ENCODE measurements around the gene STK10. TPM values are rescaled to one million over a fixed set of nuclear protein-coding genes. Genes with fewer than 3 reads are reported as not detected.
"Not testable (repeated sequence)": the region's sequence is repeated elsewhere in the genome, so short reads cannot be mapped to it uniquely, and the experiment has no call there.

Gene STK10
- total RNA-seq, 1 experiment from 2014 or later = 20.0 TPM

DNA sequence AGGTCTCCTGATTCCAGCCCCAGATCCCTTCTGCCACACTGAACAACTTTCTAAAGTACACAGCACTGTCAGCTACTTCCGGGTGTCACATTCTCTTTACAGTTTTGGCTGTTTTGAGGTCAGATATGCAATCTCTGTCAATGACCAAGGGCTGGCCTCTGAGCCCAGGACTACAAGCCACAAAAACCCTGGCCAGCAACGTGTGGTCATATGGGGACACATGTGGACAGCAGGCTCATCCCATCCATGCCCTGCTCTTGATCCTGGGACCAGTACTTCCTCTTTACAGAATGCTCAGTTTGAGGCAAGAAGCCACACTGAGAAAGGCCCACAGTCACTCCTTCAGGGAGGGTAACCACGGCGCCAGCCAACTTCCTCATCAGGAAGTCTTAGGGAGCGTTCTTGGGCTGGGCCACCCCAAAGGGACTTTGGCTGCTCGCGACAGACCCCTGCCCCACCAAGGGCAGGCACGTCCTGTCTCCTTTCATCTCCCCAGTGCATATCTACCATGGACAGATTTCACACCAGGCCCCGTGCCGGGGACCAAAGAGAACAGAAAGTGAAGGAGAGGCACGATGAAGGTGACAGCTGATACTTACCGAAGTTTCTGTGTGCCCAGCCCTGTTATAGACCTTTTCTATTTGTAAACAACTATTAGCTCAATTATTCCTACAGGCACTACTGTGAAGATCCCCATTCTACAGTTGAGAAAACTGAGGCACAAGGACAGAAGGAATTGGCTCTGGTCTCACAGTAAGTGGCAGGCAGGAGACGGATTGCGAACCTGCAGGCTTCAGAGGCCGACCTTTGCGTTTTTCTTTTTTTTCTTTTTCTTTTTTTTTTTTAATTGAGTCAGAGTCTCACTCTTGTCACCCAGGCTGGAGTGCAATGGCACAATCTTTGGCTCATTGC lies 37.3 kb downstream of the STK10 start:
- DNase-seq (ENCODE audit: low read depth, low spot score) = no peak
- in situ Hi-C loops (cut with HindIII; ENCODE audit: low pct_unique_long_range_greater_than_20kb, low sequenced_read_pairs) = no loop called here

DNA sequence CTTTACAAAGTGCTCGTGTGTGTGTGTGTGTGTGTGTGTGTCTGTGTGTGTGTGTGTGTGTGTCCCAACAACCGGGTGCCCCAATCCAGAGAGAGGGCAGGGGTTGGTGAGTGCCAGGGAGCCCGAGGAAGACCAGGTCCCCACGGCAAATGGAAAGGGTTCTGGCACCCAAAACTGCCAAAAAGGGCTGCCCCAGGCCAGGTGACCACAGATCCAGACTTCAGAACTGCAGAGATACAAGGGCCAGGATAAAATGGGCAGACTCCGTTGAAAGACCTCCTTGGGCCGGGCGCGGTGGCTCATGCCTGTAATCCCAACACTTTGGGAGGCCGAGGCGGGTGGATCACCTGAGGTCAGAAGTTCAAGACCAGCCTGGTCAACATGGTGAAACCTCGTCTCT lies 38.5 kb downstream of the STK10 start:
- in situ Hi-C loops (cut with HindIII; ENCODE audit: low pct_unique_long_range_greater_than_20kb, low sequenced_read_pairs); DNase-seq (ENCODE audit: low read depth, low spot score): not testable (repeated sequence)

DNA sequence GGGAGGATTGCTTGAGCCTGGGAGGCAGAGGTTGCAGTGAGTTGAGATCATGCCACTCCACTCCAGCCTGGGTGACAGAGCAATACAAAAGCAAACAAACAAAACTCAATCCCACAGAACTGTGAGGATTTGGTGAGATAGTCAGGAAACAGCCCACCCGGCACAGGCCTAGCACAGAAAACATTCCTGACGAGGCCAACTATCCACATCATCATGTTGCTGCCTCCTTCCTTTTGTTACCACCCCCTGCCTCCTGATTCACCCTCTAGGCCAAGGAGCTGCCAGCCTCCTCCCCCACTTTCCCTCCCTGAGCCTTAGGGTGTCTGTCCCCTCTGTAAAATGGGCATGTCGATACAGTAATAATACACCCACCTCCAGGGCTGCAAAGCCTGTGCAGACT lies 39.0 kb downstream of the STK10 start:
- no peak for DNase-seq (ENCODE audit: low read depth, low spot score)
- in situ Hi-C loops (cut with HindIII; ENCODE audit: low pct_unique_long_range_greater_than_20kb, low sequenced_read_pairs) = no loop called here

DNA sequence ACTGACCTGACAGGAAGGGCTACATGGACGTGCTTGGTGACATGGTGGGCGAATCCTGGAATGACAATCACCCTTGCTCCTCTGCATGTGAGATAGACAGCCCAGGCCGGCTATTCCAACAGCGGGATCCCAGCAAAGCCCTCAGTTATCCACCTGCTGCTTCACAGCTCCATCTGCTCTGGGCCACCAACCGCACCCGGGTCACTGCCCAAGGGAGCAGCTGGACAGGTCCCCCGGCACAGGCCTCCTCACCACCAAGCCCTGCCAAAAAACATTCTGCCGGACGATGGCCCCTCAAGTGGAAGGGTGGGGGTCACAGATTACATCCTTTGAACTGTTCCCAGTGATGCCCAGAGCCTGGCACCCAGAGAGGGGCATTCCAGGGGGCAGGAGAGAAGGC lies 39.6 kb downstream of the STK10 start:
- in situ Hi-C loops (cut with HindIII; ENCODE audit: low pct_unique_long_range_greater_than_20kb, low sequenced_read_pairs) = no loop called here
- DNase-seq (ENCODE audit: low read depth, low spot score) = no peak

DNA sequence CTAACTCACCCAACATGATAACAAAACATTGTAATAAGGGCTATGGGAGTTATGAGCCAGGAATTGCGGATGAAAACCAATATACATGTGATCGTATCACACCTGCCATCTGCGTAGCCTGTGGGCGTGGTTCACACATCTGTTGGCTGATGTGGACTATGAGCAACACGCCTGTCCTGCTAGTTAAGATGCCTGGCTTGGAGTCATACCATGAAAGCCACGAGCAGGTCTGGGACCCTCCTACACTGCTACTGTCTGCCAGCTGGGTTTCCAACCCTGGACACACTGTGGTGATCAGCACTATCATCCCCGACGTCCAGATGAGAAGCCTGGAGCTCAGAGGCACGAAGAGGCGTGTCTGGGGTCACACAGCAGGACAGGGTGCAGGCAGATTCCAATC lies 40.2 kb downstream of the STK10 start:
- in situ Hi-C loops (cut with HindIII; ENCODE audit: low pct_unique_long_range_greater_than_20kb, low sequenced_read_pairs) = no loop called here
- no peak for DNase-seq (ENCODE audit: low read depth, low spot score)

DNA sequence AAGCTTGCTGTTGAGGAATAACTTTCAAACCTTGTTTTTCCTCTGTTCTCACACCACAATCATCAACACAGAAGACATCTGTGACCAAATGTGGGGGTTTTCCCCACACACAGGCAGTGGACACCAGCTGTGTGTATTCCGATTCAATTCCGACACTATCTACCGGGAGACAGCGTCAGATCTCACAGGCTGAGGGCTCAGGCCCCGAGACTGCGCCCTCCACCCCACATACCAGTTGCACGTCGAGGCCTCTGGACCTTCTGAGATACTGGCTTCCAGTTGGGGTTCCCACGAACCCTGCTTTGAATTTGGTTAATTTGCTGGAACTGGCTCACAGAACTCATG lies 41.3 kb downstream of the STK10 start:
- in situ Hi-C loops (cut with HindIII; ENCODE audit: low pct_unique_long_range_greater_than_20kb, low sequenced_read_pairs) = no loop called here
- no peak for DNase-seq (ENCODE audit: low read depth, low spot score)

DNA sequence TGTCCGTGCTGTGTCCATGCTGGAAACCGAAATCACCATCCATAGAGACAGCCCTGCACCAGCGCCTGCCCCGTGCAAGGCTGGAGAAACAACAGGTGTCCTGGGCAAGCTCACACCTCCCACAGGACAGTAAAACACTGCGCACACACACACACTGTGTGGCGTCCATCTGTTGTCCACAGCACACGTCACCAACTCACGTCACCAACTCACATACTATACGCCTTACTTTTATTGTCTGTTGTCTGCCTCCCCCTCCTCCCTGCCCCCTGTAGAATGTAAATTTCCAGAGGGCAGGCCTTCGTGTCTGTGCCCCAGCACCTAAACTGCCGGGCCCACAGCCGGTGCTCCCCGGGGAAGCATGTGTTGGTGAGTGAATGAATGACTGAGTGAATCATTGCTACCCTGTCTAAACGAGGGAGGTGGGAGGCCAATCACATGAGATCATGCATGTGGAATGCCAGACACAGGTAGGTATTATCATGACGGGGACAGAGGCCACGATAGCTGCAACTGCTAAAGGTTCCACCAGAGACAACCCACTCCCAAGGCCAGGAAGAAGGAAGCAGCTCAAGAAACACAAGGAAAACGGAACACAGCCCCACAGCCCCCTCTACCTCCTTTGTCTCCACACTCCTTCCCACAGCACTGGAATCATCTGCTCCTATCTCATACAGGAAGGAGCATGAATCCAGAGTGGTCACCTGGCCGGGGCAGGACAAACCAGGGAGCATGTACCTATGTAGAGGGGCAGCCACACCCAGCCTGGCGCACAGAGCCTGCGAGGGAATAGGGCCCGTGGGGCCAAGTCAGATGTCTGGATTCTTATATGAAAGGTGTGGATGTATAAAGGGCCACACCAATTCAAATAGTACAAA lies 41.9 kb downstream of the STK10 start:
- no peak for DNase-seq (ENCODE audit: low read depth, low spot score)
- in situ Hi-C loops (cut with HindIII; ENCODE audit: low pct_unique_long_range_greater_than_20kb, low sequenced_read_pairs) = no loop called here

DNA sequence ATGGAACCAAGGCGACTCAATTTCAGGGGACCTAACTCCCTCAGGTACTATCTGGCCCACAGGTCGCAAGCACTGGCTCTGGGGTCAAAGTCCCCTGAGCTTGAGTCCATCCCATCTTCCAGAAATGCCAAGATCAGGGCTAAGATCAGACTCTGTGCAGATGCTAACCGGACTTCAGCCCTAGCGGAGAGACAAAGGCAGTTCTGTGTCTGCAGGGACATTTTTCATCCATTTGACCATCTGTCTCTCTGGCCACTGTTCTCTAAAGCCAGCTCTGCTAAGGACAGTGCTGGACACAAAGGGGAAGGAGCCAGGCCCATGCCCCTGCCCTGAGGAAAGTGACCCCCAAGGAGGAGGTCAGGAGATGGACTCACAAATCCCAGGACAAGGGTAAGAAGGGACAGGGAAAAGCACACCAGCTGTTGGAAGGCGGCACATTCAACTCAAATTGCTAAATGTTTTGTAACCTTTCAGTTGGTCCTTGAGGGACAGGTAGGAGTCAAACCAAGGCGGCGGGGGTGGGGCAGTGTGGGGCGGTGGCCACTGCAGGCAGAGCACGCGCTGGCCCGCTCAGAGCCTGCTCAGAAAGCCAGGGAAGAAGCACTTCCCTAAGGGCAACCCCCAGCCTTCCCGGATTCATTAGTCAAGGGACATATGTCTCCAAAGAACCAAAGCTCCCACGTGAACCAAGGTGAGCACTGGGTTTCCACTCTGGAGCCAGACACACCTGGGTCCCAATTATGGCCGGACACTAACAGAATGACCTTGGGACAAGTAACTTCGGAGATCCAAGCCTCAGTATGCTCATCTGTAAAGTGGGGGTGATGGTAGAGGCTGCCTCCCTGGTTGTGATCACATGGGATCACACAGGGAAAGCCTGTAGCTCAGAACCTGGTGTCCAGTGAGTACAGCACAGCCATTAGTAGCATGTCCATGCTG lies 42.8 kb downstream of the STK10 start:
- no peak for DNase-seq (ENCODE audit: low read depth, low spot score)
- in situ Hi-C loops (cut with HindIII; ENCODE audit: low pct_unique_long_range_greater_than_20kb, low sequenced_read_pairs) = no loop called here

DNA sequence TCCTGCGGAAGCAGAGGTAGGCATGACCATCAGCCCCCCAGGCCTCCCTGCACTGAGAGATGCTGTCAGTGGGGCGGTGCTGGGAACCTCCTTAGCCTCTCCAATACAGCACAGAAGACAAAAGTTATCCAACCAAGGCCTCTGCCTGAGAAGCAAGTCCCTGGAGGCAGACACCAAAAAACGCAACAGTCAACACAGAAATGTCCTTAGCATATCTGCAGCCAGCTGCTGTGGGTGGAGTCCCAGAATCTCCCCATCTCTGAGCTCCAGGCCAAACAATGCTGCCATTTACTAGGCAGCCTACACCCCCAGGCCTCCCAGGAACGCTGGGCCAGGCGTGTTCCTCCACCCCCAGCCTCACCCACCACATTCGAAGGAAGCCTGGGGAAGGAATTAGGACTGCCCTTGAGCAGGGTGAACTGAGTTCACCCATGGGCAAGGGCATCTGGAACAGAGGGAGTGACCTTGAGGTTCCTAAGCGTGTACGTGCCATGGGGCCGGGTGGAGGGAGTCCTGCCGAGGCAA lies 43.7 kb downstream of the STK10 start:
- in situ Hi-C loops (cut with HindIII; ENCODE audit: low pct_unique_long_range_greater_than_20kb, low sequenced_read_pairs) = no loop called here
- peak; percentile 80 for DNase-seq (ENCODE audit: low read depth, low spot score)

DNA sequence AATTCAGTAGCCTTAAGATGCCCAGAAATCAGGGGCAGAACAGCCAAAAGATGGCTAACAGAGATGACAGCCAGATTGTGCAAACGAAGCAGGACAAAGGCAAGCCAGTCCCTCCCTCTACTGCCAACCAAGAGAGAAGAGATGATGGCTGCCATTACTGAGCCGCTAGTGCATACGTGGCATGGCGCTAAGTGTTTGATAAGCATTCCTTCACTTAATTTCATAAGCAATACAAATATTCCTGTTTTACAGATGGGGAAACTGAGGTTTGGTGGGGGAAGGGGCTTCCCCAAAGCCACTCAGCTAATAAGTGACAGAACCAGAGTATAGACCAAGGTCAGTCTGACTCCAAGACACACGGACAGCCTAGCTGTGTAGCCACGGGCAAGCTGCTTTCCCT lies 44.1 kb downstream of the STK10 start:
- DNase-seq (ENCODE audit: low read depth, low spot score) = no peak
- in situ Hi-C loops (cut with HindIII; ENCODE audit: low pct_unique_long_range_greater_than_20kb, low sequenced_read_pairs) = no loop called here

DNA sequence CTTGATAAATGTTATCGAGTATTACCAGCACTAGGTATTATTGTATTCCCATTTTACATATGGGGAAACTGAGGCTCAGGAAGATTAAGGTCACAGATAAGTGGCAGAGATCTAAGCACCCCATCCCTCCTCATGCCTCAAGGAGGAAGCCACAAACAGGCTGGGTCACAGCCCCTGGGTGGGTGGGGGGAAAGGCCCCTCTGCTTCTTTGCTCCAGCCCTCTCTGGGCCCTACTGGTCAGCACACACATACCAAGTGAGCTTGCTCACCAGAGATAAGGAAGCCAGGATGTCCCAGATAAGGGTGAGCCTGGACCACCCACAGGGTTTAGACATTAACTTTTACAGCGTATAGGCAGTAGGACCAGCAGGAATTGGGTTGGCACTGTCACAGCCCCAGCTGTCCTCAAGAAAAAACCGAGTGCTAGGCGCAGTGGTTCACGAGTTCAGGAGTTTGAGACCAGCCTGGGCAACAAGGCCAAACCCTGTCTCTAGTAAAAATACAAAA lies 45.3 kb downstream of the STK10 start:
- DNase-seq (ENCODE audit: low read depth, low spot score) = no peak

DNA sequence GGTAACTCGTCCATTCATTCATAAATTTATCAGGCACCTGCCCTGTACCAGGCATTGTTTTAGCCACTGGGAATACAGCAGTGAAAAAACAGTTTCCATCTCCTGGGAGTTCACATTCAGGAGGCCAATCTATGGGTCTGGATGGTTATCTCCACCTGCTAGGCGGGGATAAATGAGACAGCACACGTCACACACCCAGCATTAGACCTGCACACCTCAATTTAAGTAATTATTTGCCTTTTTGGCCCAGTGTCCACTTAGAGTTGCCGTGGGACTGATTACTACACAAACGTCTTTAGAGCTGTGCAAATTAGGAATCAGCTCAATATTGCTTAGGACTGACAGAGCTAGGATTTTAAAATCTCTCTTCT lies 46.1 kb downstream of the STK10 start:
- DNase-seq (ENCODE audit: low read depth, low spot score) = no peak
- in situ Hi-C loops (cut with HindIII; ENCODE audit: low pct_unique_long_range_greater_than_20kb, low sequenced_read_pairs) = no loop called here

More for the DNA sequence above, 45.3 kb downstream of the STK10 start:
- in situ Hi-C loops (cut with HindIII; ENCODE audit: low pct_unique_long_range_greater_than_20kb, low sequenced_read_pairs) = no loop called here

DNA sequence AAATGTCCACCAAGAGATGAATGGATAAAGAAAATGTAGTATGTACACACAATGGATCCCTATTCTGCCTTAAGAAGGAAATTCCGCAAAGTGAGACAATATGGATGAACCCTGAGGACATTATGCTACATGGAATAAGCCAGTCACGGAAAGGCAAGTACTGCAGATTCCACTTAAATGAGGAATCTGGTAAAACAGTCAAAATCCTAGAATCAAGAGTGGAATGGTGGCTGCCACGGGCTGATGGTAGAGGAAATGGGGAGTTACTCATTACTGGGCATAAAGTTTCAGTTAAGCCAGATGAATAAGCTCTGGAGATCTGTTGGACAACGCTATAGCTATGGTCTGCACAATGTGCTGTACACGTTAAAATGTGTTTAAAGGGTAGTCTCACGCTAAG lies 47.2 kb downstream of the STK10 start:
- no peak for DNase-seq (ENCODE audit: low read depth, low spot score)
- in situ Hi-C loops (cut with HindIII; ENCODE audit: low pct_unique_long_range_greater_than_20kb, low sequenced_read_pairs) = no loop called here

DNA sequence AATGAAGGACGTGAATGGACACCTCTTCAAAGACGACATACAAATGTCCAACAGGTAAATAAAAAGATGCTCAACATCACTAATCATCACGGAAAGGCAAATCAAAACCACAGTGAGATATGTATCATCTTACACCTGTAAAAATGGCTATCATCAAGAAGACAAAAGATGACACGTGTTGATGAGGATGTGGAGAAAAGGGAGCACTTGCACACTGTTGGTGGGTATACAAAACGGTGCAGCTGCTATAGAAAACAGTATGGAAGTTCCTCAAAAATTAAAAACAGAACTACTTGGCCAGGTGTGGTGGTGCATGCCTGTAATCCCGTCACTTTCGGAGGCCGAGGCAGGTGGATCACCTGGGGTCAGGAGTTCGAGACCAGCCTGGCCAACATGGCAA lies 47.9 kb downstream of the STK10 start:
- in situ Hi-C loops (cut with HindIII; ENCODE audit: low pct_unique_long_range_greater_than_20kb, low sequenced_read_pairs) = no loop called here
- DNase-seq (ENCODE audit: low read depth, low spot score) = no peak

DNA sequence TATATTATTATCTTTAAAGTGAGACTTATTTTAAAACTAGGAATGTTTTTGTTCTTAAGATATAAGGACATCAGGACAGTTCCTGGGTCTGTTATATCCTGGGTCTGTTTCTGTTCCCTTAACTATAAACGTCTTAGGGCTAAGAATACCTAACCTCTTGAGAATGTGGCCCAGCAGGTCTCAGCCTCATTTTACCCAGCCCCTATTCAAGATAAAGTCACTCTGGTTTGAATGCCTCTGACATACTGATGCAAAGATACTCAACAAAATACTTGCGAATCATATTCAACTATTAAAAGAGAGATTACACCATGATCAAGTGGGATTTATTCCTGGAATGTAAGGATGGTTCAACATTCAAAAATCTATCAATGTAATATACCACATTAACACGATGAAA lies 51.0 kb downstream of the STK10 start:
- no peak for DNase-seq (ENCODE audit: low read depth, low spot score)
- in situ Hi-C loops (cut with HindIII; ENCODE audit: low pct_unique_long_range_greater_than_20kb, low sequenced_read_pairs) = no loop called here

DNA sequence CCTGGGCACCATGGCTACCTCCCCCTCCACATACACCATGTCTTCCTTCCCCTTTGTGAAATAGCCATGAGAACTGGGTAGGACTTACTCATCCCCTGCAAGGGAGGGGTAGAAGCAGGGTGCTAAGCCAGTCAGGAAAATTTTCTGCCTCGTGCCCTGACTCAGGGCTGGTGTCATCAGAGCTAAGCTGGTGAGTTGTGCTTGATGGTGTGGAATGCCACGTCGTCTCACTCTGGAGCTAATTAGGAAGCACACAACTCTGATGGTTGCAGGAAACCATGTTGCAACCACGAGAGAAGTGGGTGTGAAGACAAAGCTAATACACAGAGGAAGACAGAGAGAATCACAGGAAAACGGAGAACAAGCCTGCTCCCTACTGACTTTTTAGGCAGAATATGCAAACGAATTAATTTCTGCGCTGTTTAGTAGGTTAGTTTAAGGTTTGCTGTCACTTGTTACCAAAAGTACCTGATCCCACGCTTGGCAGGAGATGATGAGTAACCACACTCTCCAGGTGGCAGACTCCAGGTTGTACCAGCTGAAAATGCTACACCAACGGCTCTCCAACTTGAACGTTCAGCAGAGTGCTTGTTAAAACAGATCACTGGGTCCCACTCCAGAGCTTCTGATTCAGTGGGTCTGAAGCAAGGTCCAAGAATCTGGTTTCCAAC lies 54.5 kb downstream of the STK10 start:
- DNase-seq (ENCODE audit: low read depth, low spot score) = no peak
- in situ Hi-C loops (cut with HindIII; ENCODE audit: low pct_unique_long_range_greater_than_20kb, low sequenced_read_pairs) = no loop called here

DNA sequence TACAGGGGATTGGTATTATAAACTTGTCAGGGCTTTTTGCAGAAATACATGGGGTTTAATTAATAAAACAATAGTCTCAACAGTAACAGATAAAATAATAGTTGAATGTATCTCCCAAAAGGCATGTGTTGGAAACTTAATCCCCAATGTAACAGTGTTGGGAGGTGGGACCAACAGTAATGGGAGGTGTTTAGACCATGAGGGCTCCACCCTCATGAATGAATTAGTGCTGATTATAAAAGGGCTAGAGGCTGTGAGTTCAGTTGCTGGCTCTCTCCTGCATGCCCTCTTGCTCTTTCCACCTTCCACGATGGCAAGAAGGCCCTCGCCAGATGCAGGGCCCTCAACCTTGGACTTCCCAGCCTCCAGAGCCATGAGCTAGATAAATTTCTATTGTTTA lies 56.3 kb downstream of the STK10 start:
- in situ Hi-C loops (cut with HindIII; ENCODE audit: low pct_unique_long_range_greater_than_20kb, low sequenced_read_pairs) = no loop called here
- no peak for DNase-seq (ENCODE audit: low read depth, low spot score)

Data from SK-MEL-5 (cell line).